ENCODE data around the gene OTUD7B. TPM values are rescaled to one million over a fixed set of nuclear protein-coding genes. Genes with fewer than 3 reads are reported as not detected.

OTUD7B gene
- total and polyA plus RNA-seq, 10 of the 15 experiments (the other 5 are each of a cell fraction or from before 2014, with no cell fraction given), result 1.7 to 24.9 (median 6.6) TPM

GRCh38 chr1:149995927-149996326 lies 14.6 kb downstream of the OTUD7B start:
- Histone ChIP-seq H4K20me1 (ENCODE audit: control insufficient read depth, insufficient read depth) (no peaks in the 10 kb centered on the region), H3K27ac (ENCODE audit: control insufficient read depth, insufficient read depth) (peak overlapping the region; percentile 40; the same call in 1 of the 2 replicates), H3K4me2 (ENCODE audit: control insufficient read depth, insufficient read depth) (peak overlapping the region; percentile 47; the same call in 1 of the 2 replicates), H3K36me3 (ENCODE audit: control insufficient read depth in 2 of 2, insufficient read depth in 2 of 2, low read length in 1 of 2) (peaks cover 0 to 4% of the 10 kb centered on the region in 2 experiments; a peak in 2 of 4 replicates), H3K9ac (ENCODE audit: control insufficient read depth, insufficient read depth, low read length) (no peak overlapping the region), H3K4me1 (ENCODE audit: control insufficient read depth, insufficient read depth, low read length) (peaks cover 31% of the 10 kb centered on the region; the same call in 1 of the 2 replicates), H3K79me2 (ENCODE audit: control insufficient read depth, insufficient read depth, low read length) (peaks cover 4% of the 10 kb centered on the region), H3K27me3 (replicated peaks in 1 of 2; ENCODE audit: control insufficient read depth in 2 of 2, insufficient read depth in 2 of 2, low read length in 1 of 2) (no peaks in the 10 kb centered on the region), H3K9me3 (replicated peaks; ENCODE audit: control insufficient read depth, insufficient read depth, low read length) (no peaks in the 10 kb centered on the region), H2AFZ (ENCODE audit: control insufficient read depth, low read depth, low read length) (no peak overlapping the region), H3K4me3 (no peak overlapping the region)
- ChIA-PET CTCF (interaction anchor here (1.4 to 2.9 kb wide), 7 partner anchors 11 to 170 kb away, joined by 3 to 13 read pairs (median 5); no protein-coding TSS in a partner anchor), RAD21 (ENCODE audit: unreplicated experiment) (interaction anchor here (1.5 to 5.3 kb wide), 2 partner anchors 15 kb away, joined by 4 to 29 read pairs; partner anchors contain the start of gene OTUD7B), SMC1A (ENCODE audit: uncharacterized antibody, unreplicated experiment) (interaction anchor here (1.0 to 6.4 kb wide), 2 partner anchors 13 to 33 kb away, joined by 3 to 73 read pairs; partner anchors contain the start of gene OTUD7B), POLR2A (interaction anchor here (2.1 to 4.7 kb wide), 2 partner anchors 12 to 15 kb away, joined by 4 to 28 read pairs; partner anchors contain the start of gene OTUD7B)
- FAIRE-seq (peak; percentile 57), DNase-seq (ENCODE audit: low read depth, low spot score) (peak; percentile 38), ATAC-seq (peak; percentile 17)
- BruUV-seq (replicated peaks), result no TSS peak
- in situ Hi-C loops (cut with MboI), result no loop called here
- intact Hi-C loops (cut with micrococcal nuclease; ENCODE audit: unreplicated experiment), result no loop called here
- WGBS (ENCODE audit: insufficient coverage, insufficient replicate concordance, low lambda C conversion rate, missing lambda C conversion rate), result 0% methylated on average over 2 of the region's 2 CpGs
- peak; percentile 87 for TF ChIP-seq RUNX3 (IDR thresholded peaks at IDR 0.05; ENCODE audit: low read length)
- no peak for TF ChIP-seq BCL3 (IDR thresholded peaks at IDR 0.05; ENCODE audit: borderline replicate concordance, insufficient read depth, low read depth, low read length, poor library complexity, severe bottlenecking)
- TF ChIP-seq FOXM1 (IDR thresholded peaks at IDR 0.05; ENCODE audit: low read depth, low read length), result peak; percentile 82; the same call in 1 of the 2 replicates
- peak; percentile 54 for TF ChIP-seq EED (IDR thresholded peaks at IDR 0.05; ENCODE audit: low read depth)
- TF ChIP-seq RCOR1 (conservative IDR thresholded peaks at IDR 0.05; ENCODE audit: low read depth, low read length), result no peak
- TF ChIP-seq ZBED1 (IDR thresholded peaks at IDR 0.05; ENCODE audit: borderline replicate concordance), result 0 out of 2 replicates have a peak, but pooled peaks have one; percentile 37
- peak; percentile 50; the same call in 1 of the 2 replicates for TF ChIP-seq ATF2 (IDR thresholded peaks at IDR 0.05; ENCODE audit: low read length)
- peak; percentile 63 for TF ChIP-seq JUNB (IDR thresholded peaks at IDR 0.05)
- no peak for TF ChIP-seq USF1 (IDR thresholded peaks at IDR 0.05; ENCODE audit: borderline replicate concordance, extremely low read length, insufficient read depth, low read depth, low read length)
- no peak for TF ChIP-seq MXI1 (IDR thresholded peaks at IDR 0.05; ENCODE audit: low read depth, low read length)
- no peak for TF ChIP-seq ZNF207 (IDR thresholded peaks at IDR 0.05; ENCODE audit: borderline replicate concordance)
- TF ChIP-seq NFIC (IDR thresholded peaks at IDR 0.05; ENCODE audit: low read depth, low read length), result peak; percentile 81
- no peak for TF ChIP-seq NR2C1 (IDR thresholded peaks at IDR 0.05)
- TF ChIP-seq HCFC1 (IDR thresholded peaks at IDR 0.05; ENCODE audit: low read length), result no peak
- TF ChIP-seq, protein P1, sequence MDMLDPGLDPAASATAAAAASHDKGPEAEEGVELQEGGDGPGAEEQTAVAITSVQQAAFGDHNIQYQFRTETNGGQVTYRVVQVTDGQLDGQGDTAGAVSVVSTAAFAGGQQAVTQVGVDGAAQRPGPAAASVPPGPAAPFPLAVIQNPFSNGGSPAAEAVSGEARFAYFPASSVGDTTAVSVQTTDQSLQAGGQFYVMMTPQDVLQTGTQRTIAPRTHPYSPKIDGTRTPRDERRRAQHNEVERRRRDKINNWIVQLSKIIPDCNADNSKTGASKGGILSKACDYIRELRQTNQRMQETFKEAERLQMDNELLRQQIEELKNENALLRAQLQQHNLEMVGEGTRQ (IDR thresholded peaks at IDR 0.05; ENCODE audit: borderline replicate concordance, low read depth, low read length), result no peak
- TF ChIP-seq MTA2 (IDR thresholded peaks at IDR 0.05; ENCODE audit: low read depth), result no peak
- TF ChIP-seq PAX8 (IDR thresholded peaks at IDR 0.05), result no peak
